GM12875 (cell line): ENCODE data around the gene B3GNT9.

ENCODE experiments used
- H3K4me3 ChIP-seq: one replicate; pipeline ENCODE4 v1.5.1; 2011; ENCODE audit warnings: low read depth, low read length, control low read depth
- TF ChIP-seq, protein P1 (sequence below): IDR thresholded peaks from 2 replicates; pipeline ENCODE4 v1.5.1; 2011; ENCODE audit warnings: low read depth, mild to moderate bottlenecking, control low read depth, inconsistent platforms, low read length, moderate library complexity, borderline replicate concordance; ENCODE audit not compliant: insufficient read depth

The B3GNT9 gene

DNA sequence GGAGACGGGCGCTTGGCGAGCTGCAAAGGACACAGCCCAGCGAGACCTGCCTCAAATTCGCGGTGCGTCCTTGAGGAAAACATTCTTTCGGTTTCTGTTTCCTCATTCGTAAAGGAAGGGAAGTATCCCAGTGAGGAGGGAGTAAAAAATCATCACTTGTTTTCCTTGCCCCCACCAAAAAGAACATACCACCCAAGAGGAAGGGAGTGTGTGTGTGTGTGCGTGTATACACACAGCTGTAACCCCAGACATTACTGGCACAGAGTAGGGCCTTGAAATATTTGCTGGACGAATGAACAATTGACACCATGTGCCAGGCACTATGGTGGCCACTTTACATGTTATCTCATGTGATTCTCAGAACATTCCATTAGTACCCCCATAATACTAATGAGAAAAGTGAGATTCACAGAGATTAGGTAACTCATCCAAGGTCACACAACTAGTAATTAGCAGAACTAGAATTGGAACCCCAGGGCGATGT is 34.9 kb upstream of the B3GNT9 start:
- TF ChIP-seq, protein P1, sequence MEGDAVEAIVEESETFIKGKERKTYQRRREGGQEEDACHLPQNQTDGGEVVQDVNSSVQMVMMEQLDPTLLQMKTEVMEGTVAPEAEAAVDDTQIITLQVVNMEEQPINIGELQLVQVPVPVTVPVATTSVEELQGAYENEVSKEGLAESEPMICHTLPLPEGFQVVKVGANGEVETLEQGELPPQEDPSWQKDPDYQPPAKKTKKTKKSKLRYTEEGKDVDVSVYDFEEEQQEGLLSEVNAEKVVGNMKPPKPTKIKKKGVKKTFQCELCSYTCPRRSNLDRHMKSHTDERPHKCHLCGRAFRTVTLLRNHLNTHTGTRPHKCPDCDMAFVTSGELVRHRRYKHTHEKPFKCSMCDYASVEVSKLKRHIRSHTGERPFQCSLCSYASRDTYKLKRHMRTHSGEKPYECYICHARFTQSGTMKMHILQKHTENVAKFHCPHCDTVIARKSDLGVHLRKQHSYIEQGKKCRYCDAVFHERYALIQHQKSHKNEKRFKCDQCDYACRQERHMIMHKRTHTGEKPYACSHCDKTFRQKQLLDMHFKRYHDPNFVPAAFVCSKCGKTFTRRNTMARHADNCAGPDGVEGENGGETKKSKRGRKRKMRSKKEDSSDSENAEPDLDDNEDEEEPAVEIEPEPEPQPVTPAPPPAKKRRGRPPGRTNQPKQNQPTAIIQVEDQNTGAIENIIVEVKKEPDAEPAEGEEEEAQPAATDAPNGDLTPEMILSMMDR, result no peak
- no peak overlapping the region for H3K4me3 ChIP-seq

- H3K4me3 ChIP-seq, result no peak overlapping the region
- TF ChIP-seq, protein P1, result peak; percentile 93
Measured at GRCh38 chr16:67184995-67185650, 34.3 kb upstream of the B3GNT9 start.

DNA sequence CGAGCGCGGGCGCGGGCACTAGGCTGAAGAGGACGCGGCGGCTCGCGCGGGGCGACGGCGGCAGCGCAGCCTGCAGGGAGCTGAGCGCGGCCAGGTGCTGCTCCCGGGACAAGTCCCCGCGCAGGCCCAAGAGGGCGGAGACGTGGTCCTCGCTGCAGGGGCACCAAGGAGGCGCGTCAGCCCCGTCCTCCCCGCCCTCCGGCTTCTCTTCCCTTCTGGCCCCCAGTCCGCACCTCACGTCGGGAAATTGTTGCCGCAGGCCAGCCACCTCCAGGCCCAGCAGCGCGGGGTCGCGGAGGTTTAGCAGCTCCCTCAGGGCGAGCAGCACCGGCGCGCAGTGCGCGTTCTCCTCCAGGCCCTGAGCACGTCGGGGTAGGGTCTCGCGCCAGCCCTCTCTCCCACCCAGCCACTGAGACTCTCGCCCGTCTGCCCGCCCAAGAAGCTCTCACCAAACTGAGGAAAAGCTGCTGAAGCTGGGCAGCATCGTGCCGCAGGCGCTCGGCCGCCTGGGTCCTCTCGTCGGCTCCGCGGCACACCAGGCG is 33.7 kb upstream of the B3GNT9 start:
- TF ChIP-seq, protein P1, result no peak
- H3K4me3 ChIP-seq, result peak overlapping the region; percentile 84

- TF ChIP-seq, protein P1, result no peak
- H3K4me3 ChIP-seq, result peak within 1 kb of the TSS; percentile 84
Measured at GRCh38 chr16:67183627-67184452, 33.0 kb upstream of the B3GNT9 start, which contains the start of gene MATCAP1. TSS of gene MATCAP1 (minus strand) at chr16:67183963. CDS start at chr16:67180610, 3,353 bp downstream.

GRCh38 chr16:67183284-67183626 is 32.5 kb upstream of the B3GNT9 start:
- H3K4me3 ChIP-seq, result peak overlapping the region; percentile 84
- TF ChIP-seq, protein P1, result no peak

DNA sequence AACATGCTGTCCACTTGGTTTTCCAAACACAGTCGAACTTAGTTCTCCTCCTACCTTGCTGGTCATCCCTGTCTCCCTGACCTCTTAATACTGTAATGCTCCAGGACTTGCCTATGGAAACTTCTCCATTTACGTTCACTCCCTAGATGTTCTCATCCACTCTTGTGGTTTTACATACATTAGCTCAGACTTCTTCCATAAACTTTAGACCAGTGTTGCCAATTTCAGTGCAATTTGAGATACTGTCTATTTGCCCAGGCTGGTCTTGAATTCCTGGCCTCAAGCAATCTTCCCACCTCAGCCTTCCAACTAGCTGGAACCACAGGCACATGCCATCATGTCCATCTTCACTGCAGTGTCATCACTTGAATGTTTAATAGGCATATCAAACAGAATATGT is 31.5 kb upstream of the B3GNT9 start:
- TF ChIP-seq, protein P1, result no peak

GRCh38 chr16:67181346-67181745 is 30.5 kb upstream of the B3GNT9 start:
- H3K4me3 ChIP-seq, result no peak overlapping the region
- TF ChIP-seq, protein P1, result no peak

More for the DNA sequence above, 31.5 kb upstream of the B3GNT9 start:
- H3K4me3 ChIP-seq, result no peak overlapping the region
